GM23338 (cell line): Measurements from ENCODE around the gene MAP3K7CL. TPM values are rescaled to one million over a fixed set of nuclear protein-coding genes. Genes with fewer than 3 reads are reported as not detected.

Experiments used
- ATAC-seq: fragments of 200-7000 bp; cut with Tn5 transposase; 3 replicates; pipeline ENCODE4 v1.9.1; 2020
- DNase-seq: peaks from one replicate; pipeline ENCODE4 v3.0.0-alpha.2; 2015; ENCODE audit warnings: low spot score
- H2AFZ ChIP-seq: fragments of 200-600 bp; sonication (generic); 2 replicates; pipeline ENCODE4 v1.8.0; 2016; ENCODE audit warnings: antibody characterized with exemption, mild to moderate bottlenecking, moderate library complexity
- H3F3A ChIP-seq: fragments of 200-600 bp; sonication (generic); replicated peaks from 2 replicates; pipeline ENCODE4 v1.8.0; 2017; ENCODE audit warnings: antibody characterized with exemption, mixed run types, low read depth
- H3K27ac ChIP-seq: fragments of 200-600 bp; sonication (generic); 2 replicates; pipeline ENCODE4 v1.6.1; 2016; ENCODE audit warnings: low read depth
- H3K27me3 ChIP-seq: fragments of 200-600 bp; sonication (generic); 2 replicates; pipeline ENCODE4 v1.8.0; 2016; ENCODE audit warnings: mild to moderate bottlenecking, mixed run types, moderate library complexity; ENCODE audit not compliant: insufficient read depth
- H3K36me3 ChIP-seq: fragments of 200-600 bp; sonication (generic); 2 replicates; pipeline ENCODE4 v1.8.0; 2016; ENCODE audit warnings: mild to moderate bottlenecking; ENCODE audit not compliant: insufficient read depth
- H3K4me1 ChIP-seq: fragments of 200-600 bp; sonication (generic); 2 replicates; pipeline ENCODE4 v1.8.0; 2016; ENCODE audit warnings: mild to moderate bottlenecking, moderate library complexity; ENCODE audit not compliant: insufficient read depth
- H3K4me2 ChIP-seq: fragments of 200-600 bp; sonication (generic); 2 replicates; pipeline ENCODE4 v1.7.1; 2017; ENCODE audit warnings: mixed run types
- H3K4me3 ChIP-seq: fragments of 200-600 bp; sonication (generic); 2 replicates; pipeline ENCODE4 v1.6.1; 2016; ENCODE audit warnings: mixed run types
- H3K79me2 ChIP-seq: fragments of 200-600 bp; sonication (generic); replicated peaks from 2 replicates; pipeline ENCODE4 v1.8.0; 2017; ENCODE audit warnings: mild to moderate bottlenecking; ENCODE audit not compliant: insufficient read depth
- H3K9me2 ChIP-seq: fragments of 200-600 bp; sonication (generic); 2 replicates; pipeline ENCODE4 v1.8.0; 2017; ENCODE audit not compliant: insufficient read depth
- H4K20me1 ChIP-seq: fragments of 200-600 bp; sonication (generic); replicated peaks from 2 replicates; pipeline ENCODE4 v1.8.0; 2017; ENCODE audit warnings: mild to moderate bottlenecking; ENCODE audit not compliant: insufficient read depth
- H3K27ac Mint-ChIP-seq: 2 replicates; pipeline ENCODE4 v1.8.0; 2020; ENCODE audit warnings: inconsistent platforms, mild to moderate bottlenecking, moderate library complexity, mixed read lengths
- H3K27me3 Mint-ChIP-seq: 3 replicates; pipeline ENCODE4 v1.8.0; 2022; ENCODE audit warnings: low read depth, mild to moderate bottlenecking, moderate library complexity, mixed read lengths, inconsistent platforms; ENCODE audit not compliant: insufficient read depth, poor library complexity
- H3K36me3 Mint-ChIP-seq: 3 replicates; pipeline ENCODE4 v1.8.0; 2021; ENCODE audit warnings: low read depth, mild to moderate bottlenecking, inconsistent platforms, moderate library complexity, mixed read lengths
- H3K4me1 Mint-ChIP-seq: 3 replicates; pipeline ENCODE4 v1.8.0; 2020; ENCODE audit warnings: mild to moderate bottlenecking, inconsistent platforms, mixed read lengths
- H3K4me3 Mint-ChIP-seq: 3 replicates; pipeline ENCODE4 v1.8.0; 2021; ENCODE audit warnings: moderate library complexity, mild to moderate bottlenecking, inconsistent platforms, mixed read lengths
- H3K9me3 Mint-ChIP-seq: 3 replicates; pipeline ENCODE4 v1.8.0; 2020; ENCODE audit warnings: moderate library complexity, mild to moderate bottlenecking, inconsistent platforms, mixed read lengths
- CREB1 ChIP-seq: fragments of 250-450 bp; sonication (Bioruptor Pico); IDR thresholded peaks from 2 replicates; pipeline ENCODE4 v1.5.0; 2020; ENCODE audit warnings: low read depth, mild to moderate bottlenecking, moderate library complexity
- EZH2phosphoT487 ChIP-seq: fragments of 200-600 bp; sonication (generic); IDR thresholded peaks from one replicate; pipeline ENCODE4 v1.8.1; 2018; ENCODE audit warnings: antibody characterized with exemption; ENCODE audit not compliant: unreplicated experiment
- NANOG ChIP-seq: IDR thresholded peaks from 2 replicates; pipeline ENCODE4 v1.6.1; 2016; ENCODE audit warnings: antibody characterized with exemption, borderline replicate concordance
- POLR2AphosphoS5 ChIP-seq: IDR thresholded peaks from 2 replicates; pipeline ENCODE4 v1.6.1; 2016; ENCODE audit warnings: antibody characterized with exemption, low read depth
- STAT1 ChIP-seq: IDR thresholded peaks from one replicate; pipeline ENCODE4 v1.6.1; 2016; ENCODE audit warnings: antibody characterized with exemption; ENCODE audit not compliant: unreplicated experiment
- ZNF114 ChIP-seq: fragments of 250-450 bp; sonication (Bioruptor Pico); IDR thresholded peaks from 2 replicates; pipeline ENCODE4 v1.5.0; 2020; ENCODE audit warnings: mild to moderate bottlenecking, moderate library complexity
- ZNF331 ChIP-seq: fragments of 250-450 bp; sonication (Bioruptor Pico); IDR thresholded peaks from 2 replicates; pipeline ENCODE4 v1.5.0; 2020; ENCODE audit warnings: low read depth, mild to moderate bottlenecking, moderate library complexity
- polyA plus RNA-seq: library from polyadenylated mRNA; unstranded; fragments of >200 nt; fragmentation: Nextera tagmentation; extraction: Ambion mirVana; gene quantifications from 2 replicates; pipeline ENCODE4 v1.2.1, GENCODE V29; 2016
- total RNA-seq: library from RNA; depleted of rRNA; stranded (reverse); fragments of >200 nt; shearing (Covaris generic); gene quantifications from 2 replicates; pipeline ENCODE4 v1.2.3, GENCODE V29; 2014
- TF ChIP-seq, protein P1 (sequence below): IDR thresholded peaks from 2 replicates; pipeline ENCODE4 v1.6.1; 2016; ENCODE audit warnings: antibody characterized with exemption
- TF ChIP-seq, protein P2 (sequence below): IDR thresholded peaks from one replicate; pipeline ENCODE4 v1.6.1; 2018; ENCODE audit warnings: antibody characterized with exemption; ENCODE audit not compliant: unreplicated experiment
- TF ChIP-seq, protein P3 (sequence below), 2 experiments: fragments of 200-600 bp in 1 of 2; sonication (generic) in 1 of 2; conservative IDR thresholded peaks; 2 replicates each; pipeline versions ENCODE4 v1.5.1 to v1.6.1; 2016 to 2017; ENCODE audit warnings: antibody characterized with exemption in 2 of 2, low read depth in 2 of 2, mild to moderate bottlenecking in 2 of 2, moderate library complexity in 1 of 2

Gene MAP3K7CL
- total and polyA plus RNA-seq, 2 experiments from 2014 or later = 2.4 to 3.6 TPM

DNA sequence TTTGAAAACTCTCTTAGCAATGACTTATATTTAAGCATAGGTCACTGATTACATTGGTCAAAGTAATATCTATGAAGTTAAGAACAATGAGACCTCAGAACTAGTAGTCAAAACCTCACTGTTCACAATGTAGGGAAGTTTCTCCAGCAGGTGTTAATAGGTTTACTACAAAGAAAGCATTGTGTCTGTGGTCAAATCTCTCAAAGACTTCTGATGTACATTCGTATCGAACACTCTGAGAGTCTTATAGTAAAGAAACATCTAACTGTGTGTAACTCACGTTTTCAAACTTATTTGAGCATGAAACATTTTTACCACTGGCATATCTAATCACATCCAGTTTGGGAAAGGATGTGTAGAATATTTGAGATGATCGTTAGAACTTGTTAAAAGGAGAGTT lies 76.0 kb downstream of the MAP3K7CL start (continued):
- no peak for TF ChIP-seq ZNF331 (CRISPR knock-in tag)
- no peak for TF ChIP-seq POLR2AphosphoS5
- TF ChIP-seq, protein P1, sequence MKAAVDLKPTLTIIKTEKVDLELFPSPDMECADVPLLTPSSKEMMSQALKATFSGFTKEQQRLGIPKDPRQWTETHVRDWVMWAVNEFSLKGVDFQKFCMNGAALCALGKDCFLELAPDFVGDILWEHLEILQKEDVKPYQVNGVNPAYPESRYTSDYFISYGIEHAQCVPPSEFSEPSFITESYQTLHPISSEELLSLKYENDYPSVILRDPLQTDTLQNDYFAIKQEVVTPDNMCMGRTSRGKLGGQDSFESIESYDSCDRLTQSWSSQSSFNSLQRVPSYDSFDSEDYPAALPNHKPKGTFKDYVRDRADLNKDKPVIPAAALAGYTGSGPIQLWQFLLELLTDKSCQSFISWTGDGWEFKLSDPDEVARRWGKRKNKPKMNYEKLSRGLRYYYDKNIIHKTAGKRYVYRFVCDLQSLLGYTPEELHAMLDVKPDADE = no peak
- TF ChIP-seq CREB1 (CRISPR knock-in tag) = no peak
- TF ChIP-seq, protein P2, sequence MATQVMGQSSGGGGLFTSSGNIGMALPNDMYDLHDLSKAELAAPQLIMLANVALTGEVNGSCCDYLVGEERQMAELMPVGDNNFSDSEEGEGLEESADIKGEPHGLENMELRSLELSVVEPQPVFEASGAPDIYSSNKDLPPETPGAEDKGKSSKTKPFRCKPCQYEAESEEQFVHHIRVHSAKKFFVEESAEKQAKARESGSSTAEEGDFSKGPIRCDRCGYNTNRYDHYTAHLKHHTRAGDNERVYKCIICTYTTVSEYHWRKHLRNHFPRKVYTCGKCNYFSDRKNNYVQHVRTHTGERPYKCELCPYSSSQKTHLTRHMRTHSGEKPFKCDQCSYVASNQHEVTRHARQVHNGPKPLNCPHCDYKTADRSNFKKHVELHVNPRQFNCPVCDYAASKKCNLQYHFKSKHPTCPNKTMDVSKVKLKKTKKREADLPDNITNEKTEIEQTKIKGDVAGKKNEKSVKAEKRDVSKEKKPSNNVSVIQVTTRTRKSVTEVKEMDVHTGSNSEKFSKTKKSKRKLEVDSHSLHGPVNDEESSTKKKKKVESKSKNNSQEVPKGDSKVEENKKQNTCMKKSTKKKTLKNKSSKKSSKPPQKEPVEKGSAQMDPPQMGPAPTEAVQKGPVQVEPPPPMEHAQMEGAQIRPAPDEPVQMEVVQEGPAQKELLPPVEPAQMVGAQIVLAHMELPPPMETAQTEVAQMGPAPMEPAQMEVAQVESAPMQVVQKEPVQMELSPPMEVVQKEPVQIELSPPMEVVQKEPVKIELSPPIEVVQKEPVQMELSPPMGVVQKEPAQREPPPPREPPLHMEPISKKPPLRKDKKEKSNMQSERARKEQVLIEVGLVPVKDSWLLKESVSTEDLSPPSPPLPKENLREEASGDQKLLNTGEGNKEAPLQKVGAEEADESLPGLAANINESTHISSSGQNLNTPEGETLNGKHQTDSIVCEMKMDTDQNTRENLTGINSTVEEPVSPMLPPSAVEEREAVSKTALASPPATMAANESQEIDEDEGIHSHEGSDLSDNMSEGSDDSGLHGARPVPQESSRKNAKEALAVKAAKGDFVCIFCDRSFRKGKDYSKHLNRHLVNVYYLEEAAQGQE = no peak
- TF ChIP-seq STAT1 = no peak
- no peak for TF ChIP-seq ZNF114 (CRISPR knock-in tag)
- no peak for TF ChIP-seq EZH2phosphoT487
- TF ChIP-seq, protein P3, sequence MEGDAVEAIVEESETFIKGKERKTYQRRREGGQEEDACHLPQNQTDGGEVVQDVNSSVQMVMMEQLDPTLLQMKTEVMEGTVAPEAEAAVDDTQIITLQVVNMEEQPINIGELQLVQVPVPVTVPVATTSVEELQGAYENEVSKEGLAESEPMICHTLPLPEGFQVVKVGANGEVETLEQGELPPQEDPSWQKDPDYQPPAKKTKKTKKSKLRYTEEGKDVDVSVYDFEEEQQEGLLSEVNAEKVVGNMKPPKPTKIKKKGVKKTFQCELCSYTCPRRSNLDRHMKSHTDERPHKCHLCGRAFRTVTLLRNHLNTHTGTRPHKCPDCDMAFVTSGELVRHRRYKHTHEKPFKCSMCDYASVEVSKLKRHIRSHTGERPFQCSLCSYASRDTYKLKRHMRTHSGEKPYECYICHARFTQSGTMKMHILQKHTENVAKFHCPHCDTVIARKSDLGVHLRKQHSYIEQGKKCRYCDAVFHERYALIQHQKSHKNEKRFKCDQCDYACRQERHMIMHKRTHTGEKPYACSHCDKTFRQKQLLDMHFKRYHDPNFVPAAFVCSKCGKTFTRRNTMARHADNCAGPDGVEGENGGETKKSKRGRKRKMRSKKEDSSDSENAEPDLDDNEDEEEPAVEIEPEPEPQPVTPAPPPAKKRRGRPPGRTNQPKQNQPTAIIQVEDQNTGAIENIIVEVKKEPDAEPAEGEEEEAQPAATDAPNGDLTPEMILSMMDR (conservative IDR thresholded peaks at IDR 0.05; ENCODE audit: low read depth in 2 of 2) = no peak

GRCh38 chr21:29207201-29207600 lies 76.8 kb downstream of the MAP3K7CL start:
- Histone ChIP-seq H3F3A (no peaks in the 10 kb centered on the region), H3K4me2 (no peak overlapping the region), H3K36me3 (no peaks in the 10 kb centered on the region), H3K4me1 (no peaks in the 10 kb centered on the region), H3K9me2 (peaks cover 5% of the 10 kb centered on the region; the same call in 1 of the 2 replicates), H4K20me1 (no peaks in the 10 kb centered on the region), H3K79me2 (no peaks in the 10 kb centered on the region), H3K27me3 (no peaks in the 10 kb centered on the region), H3K27ac (no peak overlapping the region), H2AFZ (no peak overlapping the region), H3K4me3 (no peak overlapping the region)
- no peak for DNase-seq
- no peaks in the 10 kb centered on the region for H3K27me3 Mint-ChIP-seq
- H3K27ac Mint-ChIP-seq = no peak overlapping the region
- H3K4me3 Mint-ChIP-seq = no peak overlapping the region
- ATAC-seq = no peak
- H3K9me3 Mint-ChIP-seq = no peaks in the 10 kb centered on the region
- H3K36me3 Mint-ChIP-seq = no peaks in the 10 kb centered on the region
- H3K4me1 Mint-ChIP-seq = no peaks in the 10 kb centered on the region
- TF ChIP-seq, protein P3 (conservative IDR thresholded peaks at IDR 0.05; ENCODE audit: low read depth in 2 of 2) = no peak
- TF ChIP-seq, protein P2 = no peak
- TF ChIP-seq ZNF331 (CRISPR knock-in tag) (no peak), POLR2AphosphoS5 (no peak), ZNF114 (CRISPR knock-in tag) (no peak), NANOG (no peak)
- TF ChIP-seq, protein P1 = no peak
